Fibroblast of lung (primary cell): ENCODE measurements around the gene ETNK2.

Source experiments
- CTCF ChIP-seq, 2 donors: IDR thresholded peaks in 1 of 2; conservative IDR thresholded peaks in 1 of 2; 1 replicate in 1 of 2; 2 replicates in 1 of 2; pipeline ENCODE4 v1.5.1; 2011 to 2012; ENCODE audit warnings: low read length in 2 of 2, control low read depth in 1 of 2, inconsistent platforms in 1 of 2, low read depth in 1 of 2, mild to moderate bottlenecking in 1 of 2
- EZH2 ChIP-seq: IDR thresholded peaks from 2 replicates; pipeline ENCODE4 v1.5.1; 2012; ENCODE audit warnings: low read length, control low read depth, mild to moderate bottlenecking; ENCODE audit errors: missing control alignments

GRCh38 chr1:204150702-204151551 is 917 bp downstream of the ETNK2 start:
- no peak for TF ChIP-seq CTCF (conservative IDR thresholded peaks at IDR 0.05 in 1 of 2, IDR thresholded peaks at IDR 0.05 in 1 of 2; ENCODE audit: low read depth in 1 of 2, low read length in 2 of 2)
- peak; percentile 95 for TF ChIP-seq EZH2
